Transverse colon (tissue), 4 donors: ENCODE measurements around the gene DDX10. TPM values are rescaled to one million over a fixed set of nuclear protein-coding genes. Genes with fewer than 3 reads are reported as not detected.

Source experiments
- DNase-seq: peaks from one replicate; pipeline ENCODE4 v3.0.0-alpha.2; 2019
- H3K27ac ChIP-seq, 4 donors: fragments of 200-600 bp; sonication (generic); 2 replicates each; pipeline ENCODE4 v1.5.1; 2016 to 2018; ENCODE audit warnings: inconsistent platforms in 4 of 4
- H3K27me3 ChIP-seq: fragments of 200-600 bp; sonication (generic); 2 replicates; pipeline ENCODE4 v1.5.1; 2017; ENCODE audit warnings: inconsistent platforms
- H3K36me3 ChIP-seq, 4 donors: fragments of 200-600 bp; sonication (generic); 2 replicates each; pipeline ENCODE4 v1.5.1; 2017 to 2019; ENCODE audit warnings: inconsistent platforms in 4 of 4
- H3K4me1 ChIP-seq, 4 donors: fragments of 200-600 bp; sonication (generic); 2 replicates each; pipeline ENCODE4 v1.5.1; 2017 to 2020; ENCODE audit warnings: inconsistent platforms in 4 of 4
- H3K4me3 ChIP-seq, 4 donors: fragments of 200-600 bp; sonication (generic); 1 replicate in 1 of 4; 2 replicates in 3 of 4; pipeline versions ENCODE4 v1.5.1 to v1.6.1; 2017 to 2019; ENCODE audit warnings: inconsistent platforms in 4 of 4
- H3K9me3 ChIP-seq, 2 donors: fragments of 200-600 bp; sonication (generic); 2 replicates each; pipeline ENCODE4 v1.5.1; 2017 to 2019; ENCODE audit warnings: inconsistent platforms in 2 of 2
- EP300 ChIP-seq: sonication (generic); formaldehyde crosslinking; IDR thresholded peaks from one replicate; pipeline ENCODE4 v1.6.1; 2017; ENCODE audit warnings: antibody characterized with exemption, low read depth
- POLR2A ChIP-seq: fragments of 450-650 bp; IDR thresholded peaks from one replicate; pipeline ENCODE4 v1.6.1; 2016; ENCODE audit warnings: antibody characterized with exemption, mild to moderate bottlenecking, moderate library complexity
- POLR2AphosphoS5 ChIP-seq, 3 donors: sonication (generic); formaldehyde crosslinking; IDR thresholded peaks; one replicate each; pipeline ENCODE4 v1.6.1; 2016; ENCODE audit warnings: antibody characterized with exemption in 3 of 3
- WGBS, 2 donors: methylation state at CpG; one replicate each; pipeline ENCODE4 v1.1.5; 2018; ENCODE audit warnings: low coverage in 1 of 2; 5-methylcytosine and 5-hydroxymethylcytosine counted together
- in situ Hi-C, 4 donors: fragments of 200-750 bp; cut with MboI; loops; one replicate each; pipeline versions ENCODE4 v1.15.0 to v1.15.1; 2017; ENCODE audit warnings: low sequenced_read_pairs in 3 of 4, low pct_ligation_motif_present in 1 of 4, low pct_unique_long_range_greater_than_20kb in 1 of 4
- intact Hi-C: fragments of 100-400 bp; cut with DNase I; formaldehyde crosslinking; loops from one replicate; pipeline ENCODE4 v1.15.1; 2023; ENCODE audit warnings: low total_unique reads
- total RNA-seq, 4 donors: library from RNA; depleted of rRNA; stranded (reverse); fragments of >200 nt; gene quantifications; one replicate each; pipeline ENCODE4 v1.1.0, GENCODE V29; 2016
- TF ChIP-seq, protein P1 (sequence below), 5 experiments: fragments of 200-600 bp in 3 of 5; fragments of 450-650 bp in 2 of 5; sonication (generic) in 3 of 5; IDR thresholded peaks; 1 replicate in 2 of 5; 2 replicates in 3 of 5; pipeline ENCODE4 v1.5.1; 2016 to 2017; ENCODE audit warnings: antibody characterized with exemption in 5 of 5, inconsistent platforms in 3 of 5, mild to moderate bottlenecking in 2 of 5, moderate library complexity in 1 of 5

Gene DDX10
- total RNA-seq, 4 donors from 2014 or later, result 7.6 to 38.2 (median 12.6) TPM

DNA sequence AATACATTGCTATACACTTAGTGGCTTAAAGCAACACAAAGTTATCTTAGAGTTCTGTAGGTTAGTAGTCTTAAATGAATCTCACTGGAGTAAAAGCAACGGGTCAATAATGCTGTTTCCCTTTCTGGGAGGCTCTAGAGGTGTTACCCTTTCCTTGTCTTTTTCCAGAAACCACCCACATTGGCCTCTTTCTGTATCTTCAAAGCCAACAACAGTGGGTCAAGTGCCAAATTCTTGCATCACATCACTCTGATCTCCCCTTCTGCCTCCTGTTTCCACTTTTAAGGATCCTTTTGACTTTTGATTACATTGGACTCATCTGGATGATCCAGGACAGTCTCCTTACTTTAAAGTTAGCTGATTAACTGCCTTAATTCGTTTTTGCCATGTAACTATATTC lies 93.6 kb downstream of the DDX10 start:
- 79 to 100% methylated on average over 1 to 2 of the region's 2 CpGs for WGBS, 2 donors
- H3K27ac ChIP-seq, result no peak overlapping the region
- no peaks in the 10 kb centered on the region for H3K27me3 ChIP-seq
- H3K4me1 ChIP-seq, result peaks cover 0 to 26% (median 0%) of the 10 kb centered on the region in 4 donors
- H3K9me3 ChIP-seq, result no peaks in the 10 kb centered on the region
- TF ChIP-seq POLR2AphosphoS5 (IDR thresholded peaks at IDR 0.05) (no peak), EP300 (no peak)
- TF ChIP-seq, protein P1, sequence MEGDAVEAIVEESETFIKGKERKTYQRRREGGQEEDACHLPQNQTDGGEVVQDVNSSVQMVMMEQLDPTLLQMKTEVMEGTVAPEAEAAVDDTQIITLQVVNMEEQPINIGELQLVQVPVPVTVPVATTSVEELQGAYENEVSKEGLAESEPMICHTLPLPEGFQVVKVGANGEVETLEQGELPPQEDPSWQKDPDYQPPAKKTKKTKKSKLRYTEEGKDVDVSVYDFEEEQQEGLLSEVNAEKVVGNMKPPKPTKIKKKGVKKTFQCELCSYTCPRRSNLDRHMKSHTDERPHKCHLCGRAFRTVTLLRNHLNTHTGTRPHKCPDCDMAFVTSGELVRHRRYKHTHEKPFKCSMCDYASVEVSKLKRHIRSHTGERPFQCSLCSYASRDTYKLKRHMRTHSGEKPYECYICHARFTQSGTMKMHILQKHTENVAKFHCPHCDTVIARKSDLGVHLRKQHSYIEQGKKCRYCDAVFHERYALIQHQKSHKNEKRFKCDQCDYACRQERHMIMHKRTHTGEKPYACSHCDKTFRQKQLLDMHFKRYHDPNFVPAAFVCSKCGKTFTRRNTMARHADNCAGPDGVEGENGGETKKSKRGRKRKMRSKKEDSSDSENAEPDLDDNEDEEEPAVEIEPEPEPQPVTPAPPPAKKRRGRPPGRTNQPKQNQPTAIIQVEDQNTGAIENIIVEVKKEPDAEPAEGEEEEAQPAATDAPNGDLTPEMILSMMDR (IDR thresholded peaks at IDR 0.05), result no peak
- in situ Hi-C loops (no loop called here), intact Hi-C loops (no loop called here)
- no peak overlapping the region for H3K4me3 ChIP-seq
- no peak for DNase-seq
- no peaks in the 10 kb centered on the region for H3K36me3 ChIP-seq

DNA sequence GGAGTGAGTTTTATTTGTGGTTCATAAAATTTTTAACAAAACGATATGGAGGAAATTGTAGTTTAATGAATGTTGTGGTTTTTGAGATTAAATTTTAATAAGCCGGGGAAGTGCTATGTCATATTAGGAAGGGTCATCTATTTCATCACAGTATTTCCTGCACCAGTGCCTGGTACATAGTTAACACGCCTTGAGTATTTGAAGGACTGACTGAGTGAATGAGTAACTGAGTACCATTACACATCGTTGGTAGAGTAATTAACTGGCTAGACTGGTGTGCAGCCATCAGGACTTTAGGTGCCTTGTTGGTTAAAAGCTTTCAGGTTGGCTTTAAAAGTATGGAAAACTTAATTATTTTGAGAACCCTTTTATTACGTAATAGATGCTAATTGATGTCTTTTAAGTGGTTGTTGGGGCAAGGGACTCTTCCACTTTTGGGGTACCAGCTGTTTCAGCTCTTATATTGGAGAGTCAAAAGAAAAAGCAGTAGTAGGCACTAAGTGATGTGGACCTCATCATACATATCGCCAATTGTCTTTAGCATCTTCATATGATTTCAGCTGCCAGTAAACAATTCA lies 101.8 kb downstream of the DDX10 start:
- Histone ChIP-seq H3K9me3 (no peaks in the 10 kb centered on the region), H3K4me1 (no peaks in the 10 kb centered on the region), H3K27ac (no peak overlapping the region), H3K4me3 (no peak overlapping the region), H3K27me3 (no peaks in the 10 kb centered on the region), H3K36me3 (no peaks in the 10 kb centered on the region)
- TF ChIP-seq EP300 (no peak), POLR2AphosphoS5 (IDR thresholded peaks at IDR 0.05) (no peak), POLR2A (no peak)
- TF ChIP-seq, protein P1 (IDR thresholded peaks at IDR 0.05), result no peak
- DNase-seq, result no peak
- in situ Hi-C loops (no loop called here), intact Hi-C loops (no loop called here)
- WGBS, 2 donors, result 88 to 91% methylated on average over 6 of the region's 6 CpGs

DNA sequence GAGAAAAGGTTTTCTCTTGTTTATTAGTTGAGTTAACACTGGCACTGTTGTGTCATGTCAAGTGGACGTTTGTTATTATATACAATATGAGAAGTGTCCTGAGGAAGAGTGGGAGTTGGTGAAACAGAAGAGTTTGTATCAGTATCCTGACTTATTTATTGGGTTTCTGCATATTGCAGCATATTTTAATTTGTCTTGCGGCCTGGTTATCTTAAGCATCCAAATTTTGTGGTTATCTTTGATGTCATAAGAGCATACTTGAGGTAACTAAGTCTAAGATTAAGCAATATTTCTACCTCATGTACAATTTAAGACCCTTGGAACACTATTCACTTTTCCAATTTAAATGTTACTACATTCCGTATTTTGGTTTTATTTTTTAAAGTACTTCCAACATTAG lies 103.5 kb downstream of the DDX10 start:
- no peak for TF ChIP-seq POLR2AphosphoS5 (IDR thresholded peaks at IDR 0.05)
- TF ChIP-seq, protein P1 (IDR thresholded peaks at IDR 0.05), result no peak
- TF ChIP-seq POLR2A, result no peak
- TF ChIP-seq EP300, result no peak
- intact Hi-C loops, result no loop called here
- H3K4me3 ChIP-seq, result no peak overlapping the region
- H3K27me3 ChIP-seq, result no peaks in the 10 kb centered on the region
- no peak overlapping the region for H3K27ac ChIP-seq
- H3K36me3 ChIP-seq, result no peaks in the 10 kb centered on the region
- in situ Hi-C loops, result no loop called here
- WGBS, 2 donors, result 86 to 93% methylated on average over 3 of the region's 3 CpGs
- DNase-seq, result no peak
- no peaks in the 10 kb centered on the region for H3K9me3 ChIP-seq
- no peaks in the 10 kb centered on the region for H3K4me1 ChIP-seq

- H3K36me3 ChIP-seq, result no peaks in the 10 kb centered on the region
- no peak for TF ChIP-seq EP300
- TF ChIP-seq POLR2A, result no peak
- TF ChIP-seq, protein P1 (IDR thresholded peaks at IDR 0.05), result no peak
- no peaks in the 10 kb centered on the region for H3K9me3 ChIP-seq
- in situ Hi-C loops, result no loop called here
- H3K27me3 ChIP-seq, result no peaks in the 10 kb centered on the region
- intact Hi-C loops, result no loop called here
- no peak for DNase-seq
- H3K27ac ChIP-seq, result no peak overlapping the region
- H3K4me3 ChIP-seq, result no peak overlapping the region
- WGBS, 2 donors, result 71 to 88% methylated on average over 1 of the region's 1 CpG
- H3K4me1 ChIP-seq, result peaks cover 0 to 1% (median 0%) of the 10 kb centered on the region in 4 donors
These were observed 104.1 kb downstream of the DDX10 start for GRCh38 chr11:108768964-108769363.
